ENCODE data around the gene CNTN5.

DNA sequence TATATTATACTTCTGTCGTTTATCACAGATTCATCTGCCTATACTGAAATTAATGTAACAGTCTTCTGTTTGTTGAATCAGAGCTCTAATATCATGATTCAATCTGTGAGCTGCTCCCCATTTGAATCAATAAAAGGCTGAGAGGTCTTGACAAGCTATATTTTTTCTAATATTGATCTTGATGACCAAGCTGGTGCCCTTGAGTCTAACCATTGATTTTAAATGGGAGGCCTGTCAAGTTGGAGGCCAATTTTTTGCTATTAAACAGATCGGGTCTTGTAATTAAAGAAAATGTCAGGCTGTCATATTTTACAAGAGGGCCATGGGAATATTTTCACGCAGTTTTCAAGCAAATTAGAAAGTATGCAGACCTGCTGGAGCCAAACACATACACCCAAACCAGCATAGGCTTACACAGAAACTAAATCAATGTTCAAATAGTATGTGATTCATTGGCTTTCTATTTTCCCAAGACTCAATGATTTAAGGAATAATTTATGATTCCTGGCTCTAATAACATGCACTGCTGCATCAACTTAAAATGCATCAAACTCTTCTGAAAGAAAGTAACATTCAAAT is 286.9 kb downstream of the CNTN5 start:
- no peak for TF ChIP-seq OSR1 (CRISPR knock-in tag; IDR thresholded peaks at IDR 0.05)
- TF ChIP-seq RARB (CRISPR knock-in tag; IDR thresholded peaks at IDR 0.05), result no peak
- TF ChIP-seq CSDC2 (CRISPR knock-in tag; IDR thresholded peaks at IDR 0.05), result no peak
- TF ChIP-seq TOX (CRISPR knock-in tag; IDR thresholded peaks at IDR 0.05; ENCODE audit: borderline replicate concordance), result no peak
- no peak for TF ChIP-seq GLIS3 (CRISPR knock-in tag; IDR thresholded peaks at IDR 0.05)
- TF ChIP-seq ARNTL (CRISPR knock-in tag; IDR thresholded peaks at IDR 0.05; ENCODE audit: borderline replicate concordance, low read depth), result no peak
- no peak for TF ChIP-seq ZNF565 (CRISPR knock-in tag; conservative IDR thresholded peaks at IDR 0.05; ENCODE audit: low read depth)
- TF ChIP-seq ZNF70 (CRISPR knock-in tag; IDR thresholded peaks at IDR 0.05), result no peak
- TF ChIP-seq ZFP30 (CRISPR knock-in tag; IDR thresholded peaks at IDR 0.05), result no peak
- TF ChIP-seq ZFP3 (CRISPR knock-in tag; IDR thresholded peaks at IDR 0.05), result no peak
- TF ChIP-seq ZC3H10 (CRISPR knock-in tag; IDR thresholded peaks at IDR 0.05), result no peak
- no peak for TF ChIP-seq BACH2 (CRISPR knock-in tag; IDR thresholded peaks at IDR 0.05; ENCODE audit: borderline replicate concordance)
- TF ChIP-seq, protein P1, sequence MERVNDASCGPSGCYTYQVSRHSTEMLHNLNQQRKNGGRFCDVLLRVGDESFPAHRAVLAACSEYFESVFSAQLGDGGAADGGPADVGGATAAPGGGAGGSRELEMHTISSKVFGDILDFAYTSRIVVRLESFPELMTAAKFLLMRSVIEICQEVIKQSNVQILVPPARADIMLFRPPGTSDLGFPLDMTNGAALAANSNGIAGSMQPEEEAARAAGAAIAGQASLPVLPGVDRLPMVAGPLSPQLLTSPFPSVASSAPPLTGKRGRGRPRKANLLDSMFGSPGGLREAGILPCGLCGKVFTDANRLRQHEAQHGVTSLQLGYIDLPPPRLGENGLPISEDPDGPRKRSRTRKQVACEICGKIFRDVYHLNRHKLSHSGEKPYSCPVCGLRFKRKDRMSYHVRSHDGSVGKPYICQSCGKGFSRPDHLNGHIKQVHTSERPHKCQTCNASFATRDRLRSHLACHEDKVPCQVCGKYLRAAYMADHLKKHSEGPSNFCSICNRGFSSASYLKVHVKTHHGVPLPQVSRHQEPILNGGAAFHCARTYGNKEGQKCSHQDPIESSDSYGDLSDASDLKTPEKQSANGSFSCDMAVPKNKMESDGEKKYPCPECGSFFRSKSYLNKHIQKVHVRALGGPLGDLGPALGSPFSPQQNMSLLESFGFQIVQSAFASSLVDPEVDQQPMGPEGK (CRISPR knock-in tag; IDR thresholded peaks at IDR 0.05; ENCODE audit: borderline replicate concordance), result no peak

All from SK-N-SH treated with all-trans-retinoic acid at 6 μM for 48 hours (cell line).